ENCODE measurements around the gene TMUB2.

DNA sequence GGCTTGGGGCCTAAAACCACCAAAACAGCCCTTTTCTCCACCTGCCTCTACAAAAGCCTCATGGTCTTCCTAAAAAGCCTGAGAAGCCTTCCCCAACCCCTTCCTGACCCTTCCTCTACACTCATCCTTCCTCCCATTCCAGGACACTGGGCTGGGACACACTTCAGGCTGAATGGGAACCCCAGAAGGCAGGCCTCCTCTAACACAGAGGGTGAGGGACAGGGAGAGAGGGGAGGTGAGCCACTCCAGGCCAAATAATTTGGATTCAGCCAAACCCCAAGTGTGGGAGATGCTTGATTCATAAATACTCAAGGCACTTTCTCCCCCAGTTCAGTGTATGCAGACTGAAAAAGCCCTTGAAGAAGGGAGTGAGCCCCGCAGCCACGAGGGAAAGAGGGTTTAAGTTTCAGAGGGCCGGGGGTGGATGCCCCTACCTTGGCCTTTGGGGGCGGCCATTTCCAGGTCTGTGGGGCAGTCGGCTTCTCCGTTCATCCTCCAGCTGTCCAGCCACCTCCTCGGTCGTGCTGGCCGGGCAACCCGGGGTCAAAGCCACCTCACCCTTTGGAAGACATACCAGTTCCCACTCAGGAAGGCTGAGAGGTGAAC lies 31.1 kb downstream of the TMUB2 start:
- no peak for TF ChIP-seq EZH2 (IDR thresholded peaks at IDR 0.05; ENCODE audit: insufficient read depth, poor library complexity, severe bottlenecking)
- TF ChIP-seq EZH2phosphoT487 (IDR thresholded peaks at IDR 0.05; ENCODE audit: insufficient read depth, low read depth): no peak
